Activated effector memory CD4-positive, alpha-beta T cell treated with anti-CD3 and anti-CD28 coated beads, Interleukin-2, amount 50 U/mL, for 16 hours (primary cell): Measurements from ENCODE around the gene KCNE1.
"Not testable (repeated sequence)": the region's sequence is repeated elsewhere in the genome, so short reads cannot be mapped to it uniquely, and the experiment has no call there.

Experiments
- DNase-seq: peaks from one replicate; pipeline ENCODE4 v3.0.0-alpha.2; 2020

Gene KCNE1

GRCh38 chr21:34510148-34511142 is 1.6 kb downstream of the KCNE1 start:
- DNase-seq, result peak; percentile 76

DNA sequence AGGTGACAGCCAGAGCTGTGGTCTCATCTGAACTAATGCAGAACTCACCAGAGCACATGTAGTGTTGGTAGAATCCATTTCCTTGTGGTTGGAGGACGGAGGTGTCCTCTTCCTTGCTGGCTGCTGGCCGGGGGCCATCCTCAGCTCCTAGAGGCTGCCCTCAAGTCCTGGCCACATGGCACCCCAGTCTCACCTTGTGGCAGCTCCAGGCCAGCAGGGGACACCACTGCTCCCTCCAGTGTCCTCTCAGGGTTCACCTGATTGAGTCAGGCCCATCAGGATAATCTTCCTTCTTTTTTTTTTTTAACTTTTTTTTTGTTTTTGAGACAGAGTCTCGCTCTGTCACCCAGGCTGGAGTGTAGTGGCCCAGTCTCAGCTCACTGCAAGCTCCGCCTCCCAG is 2.9 kb downstream of the KCNE1 start:
- no peak for DNase-seq

- no peak for DNase-seq
Measured at GRCh38 chr21:34504595-34504994, 7.4 kb downstream of the KCNE1 start.

DNA sequence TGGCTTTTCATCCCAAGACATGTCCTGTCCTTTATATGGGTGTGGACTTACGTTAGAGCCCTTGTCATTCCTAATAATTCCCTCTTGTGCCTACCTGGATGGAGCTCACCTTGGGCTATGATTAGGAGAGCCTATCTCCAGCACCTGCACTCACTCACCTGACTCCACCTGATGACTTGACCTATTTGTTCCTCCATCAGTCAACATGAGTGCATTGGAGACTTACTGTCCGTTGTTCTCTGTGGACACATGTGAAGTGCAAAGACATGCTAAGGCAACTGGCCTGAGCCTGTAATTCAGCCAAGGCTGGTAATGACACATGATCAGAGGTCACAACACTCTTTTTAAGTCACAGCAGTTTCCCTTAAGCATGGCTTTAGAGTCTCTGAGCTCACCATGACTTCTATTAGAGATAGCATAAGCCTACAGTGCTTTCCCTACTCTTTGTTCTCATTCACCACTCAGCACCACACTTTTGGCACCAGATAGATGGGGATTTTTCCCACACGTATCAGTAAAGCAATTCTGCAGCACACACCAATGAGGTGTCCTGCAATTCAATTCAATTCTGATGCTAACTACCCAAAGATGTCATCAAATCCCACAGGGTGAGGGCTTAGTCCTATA is 9.4 kb downstream of the KCNE1 start:
- DNase-seq, result peak; percentile 54

DNA sequence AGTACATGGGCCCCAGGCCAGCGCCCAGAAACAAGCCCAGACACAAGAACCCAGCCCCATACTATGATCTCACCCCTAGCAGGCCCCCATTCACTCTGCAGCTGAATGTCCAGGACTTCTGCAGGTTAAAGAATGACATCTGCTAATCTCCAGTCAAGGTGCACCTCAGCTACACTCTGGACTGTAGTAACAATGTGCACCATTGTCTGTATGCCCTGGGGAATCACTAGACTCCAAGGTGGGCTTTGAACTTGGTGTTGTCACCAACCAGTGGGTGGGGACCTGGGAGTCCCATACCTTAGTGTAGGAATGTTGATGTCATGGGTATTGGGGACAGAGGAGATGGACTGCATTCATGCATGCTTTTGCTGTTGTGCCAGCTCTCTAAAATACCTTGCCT is 10.3 kb downstream of the KCNE1 start:
- DNase-seq, result no peak

DNA sequence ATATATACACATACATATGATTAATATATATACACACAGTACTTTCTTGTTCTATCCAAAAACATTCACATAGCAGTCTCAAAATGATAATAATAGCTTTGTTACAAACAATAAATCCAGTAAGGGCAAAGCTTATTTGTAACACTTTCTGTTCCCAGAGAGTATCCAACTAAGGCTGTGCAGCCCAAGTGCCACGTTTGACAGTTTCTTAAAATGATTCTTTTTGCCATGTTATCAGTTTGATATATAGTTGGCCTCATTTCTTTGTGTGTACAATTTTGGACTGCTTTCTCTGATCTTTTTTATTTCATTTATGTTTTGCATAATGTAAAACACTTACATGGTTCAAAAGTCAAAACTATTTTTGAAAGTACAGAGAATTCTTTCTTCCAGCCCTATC is 11.8 kb downstream of the KCNE1 start:
- DNase-seq, result no peak

- no peak for DNase-seq
Measured at GRCh38 chr21:34499116-34499515, 12.9 kb downstream of the KCNE1 start.

DNA sequence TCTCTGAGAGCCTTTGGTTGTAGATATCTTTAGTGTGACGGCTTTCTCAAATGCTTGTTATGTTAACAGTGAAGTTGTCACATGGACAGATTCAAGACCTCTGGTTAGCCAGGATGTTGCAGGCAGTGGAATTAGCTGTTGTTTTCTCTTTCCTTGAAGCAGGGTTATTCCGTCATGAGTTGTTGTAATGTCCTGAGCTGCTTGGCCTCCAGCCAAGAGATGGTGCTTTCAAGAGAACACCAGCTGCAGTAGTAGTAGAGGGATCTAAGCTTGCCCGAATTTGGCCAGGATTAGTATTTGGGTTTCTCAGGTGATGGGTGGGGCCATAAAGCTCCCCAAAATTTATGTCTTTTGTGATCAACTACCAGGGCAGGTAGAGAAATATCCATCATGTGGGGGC is 13.4 kb downstream of the KCNE1 start:
- DNase-seq, result no peak

DNA sequence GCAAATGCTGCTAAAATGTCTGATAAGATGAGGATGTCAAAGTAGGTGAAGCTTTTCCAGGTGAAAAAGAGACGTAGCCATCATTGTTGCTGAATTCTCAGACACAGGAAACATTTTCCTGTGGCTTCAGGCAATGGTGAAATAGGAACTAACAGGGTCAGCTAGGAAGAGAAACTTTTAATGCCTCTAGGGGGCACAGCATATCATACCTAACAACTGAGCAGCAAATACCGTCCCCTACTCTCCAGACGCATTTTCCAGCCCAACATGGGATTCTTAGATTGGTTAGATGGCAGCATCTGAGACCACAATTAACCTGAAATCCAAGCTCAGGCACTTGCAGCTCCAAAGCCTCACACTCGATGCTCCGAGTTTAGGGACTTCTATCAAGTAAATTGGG is 28.2 kb downstream of the KCNE1 start:
- DNase-seq, result not testable (repeated sequence)

DNA sequence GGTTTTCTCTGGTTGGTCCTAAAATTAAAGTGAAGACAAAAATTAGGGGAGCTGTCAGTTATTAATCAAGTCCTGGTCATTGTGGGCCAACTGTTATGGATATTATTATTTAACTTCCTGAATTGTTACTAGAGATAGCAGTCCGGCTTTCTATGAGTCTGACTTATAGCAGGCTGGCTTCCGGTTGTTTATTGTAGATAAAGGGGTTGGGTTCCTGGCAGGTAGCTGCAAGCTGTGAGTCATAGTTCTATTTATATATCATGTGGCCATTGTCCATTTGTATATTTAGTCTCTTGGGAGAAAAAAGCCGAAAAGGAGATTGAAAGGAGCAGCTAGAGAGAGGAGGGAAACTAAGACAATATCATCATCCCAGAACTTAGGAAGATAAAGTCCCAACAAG is 28.6 kb downstream of the KCNE1 start:
- not testable (repeated sequence) for DNase-seq

DNA sequence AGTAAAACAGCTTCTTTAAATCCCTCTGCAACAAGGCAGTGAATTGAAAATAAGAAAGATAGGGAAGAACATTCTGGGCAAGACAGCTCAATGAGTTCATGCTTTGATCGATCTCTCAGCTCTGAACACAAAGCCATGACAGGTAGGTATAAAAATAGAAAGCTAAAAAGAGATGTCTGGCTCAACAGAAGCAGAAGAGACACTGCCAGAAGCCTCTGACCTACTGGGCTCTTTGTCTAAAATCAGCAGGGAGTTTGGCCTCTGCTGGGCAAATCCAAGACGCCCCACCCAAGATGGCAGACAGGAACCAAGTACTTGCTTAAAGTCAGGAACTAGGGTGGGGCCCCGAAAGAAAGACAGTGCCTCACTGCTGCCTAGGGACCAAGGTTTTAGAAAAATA is 44.7 kb downstream of the KCNE1 start:
- DNase-seq, result not testable (repeated sequence)

DNA sequence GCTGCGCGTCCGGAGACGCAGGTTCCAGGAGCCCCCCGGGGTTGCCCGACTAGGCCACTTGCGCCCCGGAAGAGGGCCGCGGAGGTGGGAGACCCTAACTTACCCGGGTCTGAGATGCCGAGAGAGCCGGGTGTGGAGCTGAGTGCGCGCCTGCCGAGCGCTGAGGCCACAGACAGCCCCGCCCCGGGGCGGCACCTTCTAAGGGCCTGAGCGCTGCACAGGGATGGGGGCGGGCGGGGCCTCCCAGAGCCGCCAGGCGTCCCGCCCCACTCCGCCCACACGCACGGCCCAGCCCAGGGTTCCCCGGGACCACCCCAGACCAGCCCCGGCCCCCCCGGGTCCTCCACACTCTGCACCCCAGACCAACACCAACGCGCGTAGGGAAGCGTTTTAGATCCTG is 52.6 kb downstream of the KCNE1 start:
- DNase-seq, result not testable (repeated sequence)

DNA sequence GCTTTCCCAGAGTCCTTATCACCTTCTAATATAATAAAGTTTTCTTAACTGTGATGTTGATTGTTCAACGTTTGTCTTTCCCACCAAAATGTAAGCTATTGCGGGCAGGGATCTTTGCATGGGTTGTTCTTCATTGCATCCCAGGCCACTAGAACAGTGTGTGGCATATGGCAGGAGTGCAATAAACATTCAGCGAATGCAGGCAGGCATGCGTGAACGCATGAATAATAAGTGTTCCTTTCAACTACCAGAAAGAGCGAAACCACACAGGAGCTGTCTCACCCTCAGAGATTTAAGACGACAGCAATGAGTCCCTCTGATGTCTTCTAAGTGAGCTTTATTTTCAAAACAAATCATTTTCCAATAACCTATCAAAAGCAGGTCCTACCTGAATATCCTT is 53.7 kb downstream of the KCNE1 start:
- not testable (repeated sequence) for DNase-seq

GRCh38 chr21:34456180-34456579 is 55.8 kb downstream of the KCNE1 start:
- not testable (repeated sequence) for DNase-seq

GRCh38 chr21:34455628-34456027 is 56.4 kb downstream of the KCNE1 start:
- not testable (repeated sequence) for DNase-seq

DNA sequence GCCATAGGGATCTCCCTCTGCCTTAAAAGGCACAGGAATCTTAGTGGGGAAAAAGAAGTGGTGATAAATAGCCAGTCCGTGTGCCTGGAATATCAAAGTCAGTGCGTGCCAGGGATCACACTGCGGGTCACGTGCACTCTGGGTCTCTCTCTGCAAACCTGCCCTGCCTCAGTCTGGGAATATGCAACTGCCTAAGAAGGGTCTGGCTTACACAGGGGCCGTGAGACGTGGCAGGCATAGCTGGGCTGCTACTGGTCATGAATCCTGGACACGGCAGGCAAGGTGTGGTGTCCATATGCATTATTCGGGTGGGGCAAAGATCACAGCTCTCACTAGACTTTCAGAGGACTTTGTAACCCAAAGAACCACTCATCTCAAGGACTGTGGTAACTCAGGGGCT is 65.0 kb downstream of the KCNE1 start:
- DNase-seq, result not testable (repeated sequence)

GRCh38 chr21:34443486-34443885 is 68.5 kb downstream of the KCNE1 start:
- not testable (repeated sequence) for DNase-seq

- DNase-seq, result not testable (repeated sequence)
Measured at GRCh38 chr21:34429710-34430109, 82.3 kb downstream of the KCNE1 start.

DNA sequence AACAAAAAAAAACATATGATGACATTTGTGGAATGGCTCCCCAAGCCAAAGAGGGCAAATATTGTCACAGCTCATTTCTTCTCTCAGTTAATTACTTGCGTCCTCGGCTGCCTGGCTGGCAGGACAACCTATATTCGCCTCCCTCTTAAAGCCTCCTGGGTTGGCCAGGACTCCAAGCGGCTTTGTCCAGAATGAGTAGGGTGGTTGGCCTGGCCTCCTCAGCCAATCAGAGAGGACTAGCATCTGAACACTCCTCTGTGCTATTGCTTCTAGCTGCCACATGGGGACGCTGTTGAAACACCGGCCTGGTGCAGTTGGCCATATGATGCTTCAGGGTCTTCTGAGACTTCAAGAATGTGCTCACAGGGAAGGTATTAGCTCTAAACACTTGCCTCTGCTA is 83.6 kb downstream of the KCNE1 start:
- DNase-seq, result not testable (repeated sequence)

DNA sequence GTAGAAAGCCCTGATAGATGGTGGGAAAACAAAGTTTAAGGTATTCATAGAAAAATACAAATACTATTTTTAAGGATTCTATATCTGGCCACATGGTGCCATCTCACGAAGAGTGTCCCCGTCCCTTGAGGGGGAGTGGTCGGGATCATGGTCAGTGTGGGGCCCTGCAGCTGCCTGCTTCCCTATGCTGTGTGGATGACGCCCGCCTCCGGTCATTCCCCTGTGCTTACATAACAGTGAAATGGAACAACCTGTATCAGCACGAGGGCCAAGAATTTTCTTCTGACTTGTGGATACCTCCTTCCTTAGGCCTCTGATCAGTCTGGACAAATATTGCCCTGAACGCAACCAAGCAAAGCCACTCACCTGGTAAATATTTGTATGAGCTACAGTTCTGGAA is 84.7 kb downstream of the KCNE1 start:
- DNase-seq, result not testable (repeated sequence)

DNA sequence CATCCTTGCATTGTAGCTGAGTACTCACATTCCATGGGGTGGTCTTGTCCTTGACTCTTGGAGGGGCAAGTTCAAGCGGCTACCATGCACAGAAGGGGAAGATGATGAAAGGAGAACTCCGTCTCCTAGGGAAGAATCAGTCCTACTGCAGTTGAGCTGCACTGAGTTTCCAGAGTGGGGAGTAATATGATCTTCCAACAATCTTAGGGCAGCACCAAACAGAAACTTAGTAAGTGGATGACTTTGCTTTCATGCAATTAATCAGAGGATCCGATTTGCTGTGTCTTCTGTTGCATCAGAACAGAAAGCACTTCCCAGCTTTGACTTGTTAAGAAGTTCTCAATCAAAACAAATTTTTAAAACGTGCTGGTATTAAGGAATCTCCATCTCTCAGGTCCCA is 88.2 kb downstream of the KCNE1 start, which contains the start of gene SMIM34:
SMIM34 (minus strand) TSS at position 147 of the 400 bp plus-strand sequence; CDS start at position 35, 112 bp downstream.
- DNase-seq, result not testable (repeated sequence)

DNA sequence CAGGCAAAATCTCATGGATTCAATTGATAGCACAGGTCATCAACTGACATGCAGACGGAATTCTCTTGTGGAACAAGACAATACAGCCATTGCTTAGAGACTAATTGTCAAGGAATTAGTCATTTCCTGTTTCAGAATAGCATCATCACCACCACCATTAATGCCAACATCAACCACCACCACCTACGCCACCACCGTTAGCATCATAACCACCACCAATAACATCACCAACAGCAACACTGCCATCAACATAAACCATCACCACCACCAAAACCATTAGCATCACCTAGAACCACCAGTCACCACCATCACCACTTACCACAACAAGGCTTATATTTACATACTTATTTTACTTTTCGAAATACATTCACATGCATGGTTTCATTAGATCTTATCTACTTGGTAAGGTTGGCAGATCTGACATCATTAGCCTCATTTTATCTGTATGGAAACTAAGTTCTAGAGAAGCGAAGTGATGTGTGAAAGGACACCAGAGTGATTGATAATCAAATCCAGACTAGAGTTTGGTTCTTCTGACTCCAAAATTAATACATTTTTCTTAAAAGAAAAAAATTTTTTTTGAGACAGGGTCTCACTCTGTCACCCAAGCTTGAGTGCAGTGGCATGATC is 94.4 kb downstream of the KCNE1 start:
- not testable (repeated sequence) for DNase-seq

- not testable (repeated sequence) for DNase-seq
Measured at GRCh38 chr21:34407294-34407693, 104.7 kb downstream of the KCNE1 start.
